Stimulated activated CD4-positive, alpha-beta T cell treated with anti-CD3 and anti-CD28 coated beads, Interleukin-15, amount 100 ng/mL, for 1 hour (primary cell): ENCODE data around the gene BATF3.

Experiments
- DNase-seq, 2 donors: peaks; one replicate each; pipeline ENCODE4 v3.0.0-alpha.2; 2020; ENCODE audit warnings: low read depth in 1 of 2, low spot score in 1 of 2

Gene BATF3

GRCh38 chr1:212710566-212710965 is 10.9 kb upstream of the BATF3 start:
- DNase-seq, result no peak

- DNase-seq, result no peak
These were observed 4.4 kb upstream of the BATF3 start for GRCh38 chr1:212703991-212704564.

GRCh38 chr1:212702672-212703071 is 3.0 kb upstream of the BATF3 start:
- DNase-seq, result no peak

- no peak for DNase-seq
These were observed 2.3 kb upstream of the BATF3 start for GRCh38 chr1:212701910-212702309.

GRCh38 chr1:212700892-212701819 is 1.5 kb upstream of the BATF3 start:
- DNase-seq, result peak in 1 of 2 donors; percentile 16

GRCh38 chr1:212700223-212700891 is 717 bp upstream of the BATF3 start:
- DNase-seq, result peak in 1 of 2 donors; percentile 61

- peak in 1 of 2 donors; percentile 44 for DNase-seq
These were observed 476 bp downstream of the BATF3 start for GRCh38 chr1:212699104-212699624.

GRCh38 chr1:212698467-212699103 is 1.1 kb downstream of the BATF3 start:
- DNase-seq, result no peak

- DNase-seq, result no peak
These were observed 2.8 kb downstream of the BATF3 start for GRCh38 chr1:212696721-212697331.

- DNase-seq, result no peak
These were observed 6.6 kb downstream of the BATF3 start for GRCh38 chr1:212692774-212693644.

GRCh38 chr1:212691561-212692071 is 8.0 kb downstream of the BATF3 start:
- no peak for DNase-seq

GRCh38 chr1:212690816-212691403 is 8.7 kb downstream of the BATF3 start:
- no peak for DNase-seq

- DNase-seq, result no peak
These were observed 9.7 kb downstream of the BATF3 start for GRCh38 chr1:212689758-212690529.

- DNase-seq, result no peak
These were observed 10.4 kb downstream of the BATF3 start for GRCh38 chr1:212689196-212689725.

- no peak for DNase-seq
These were observed 11.1 kb downstream of the BATF3 start for GRCh38 chr1:212688341-212689047.

- DNase-seq, result no peak
These were observed 11.8 kb downstream of the BATF3 start for GRCh38 chr1:212687811-212688210.

- DNase-seq, result no peak
These were observed 13.0 kb downstream of the BATF3 start for GRCh38 chr1:212686591-212686990.

GRCh38 chr1:212686069-212686468 is 13.6 kb downstream of the BATF3 start:
- DNase-seq, result no peak
